Caco-2 (cell line): Measurements from ENCODE around the gene MAST2. TPM values are rescaled to one million over a fixed set of nuclear protein-coding genes. Genes with fewer than 3 reads are reported as not detected.

Source experiments
- BruUV-seq: library from RNA; stranded (reverse); fragments of 400-500 nt; replicated peaks from 2 replicates; lab custom pipeline; 2021; lab: Mats Ljungman, UMichigan
- CTCF ChIA-PET: fragments of 300-600 bp; sonication (Branson Sonifier 250); formaldehyde crosslinking; loops from one replicate; lab custom pipeline; 2022; ENCODE audit warnings: antibody characterized with exemption; lab: Charles Lee
- POLR2A ChIA-PET: fragments of 300-600 bp; sonication (Branson Sonifier 250); formaldehyde crosslinking; loops from one replicate; lab custom pipeline; 2022; ENCODE audit warnings: antibody characterized with exemption; lab: Charles Lee
- DNase-seq, 2 experiments: peaks; one replicate each; pipeline versions ENCODE4 v3.0.0 to v3.0.0-alpha.2; 2020 to 2022
- H3K27me3 ChIP-seq: replicated peaks from 2 replicates; pipeline ENCODE4 v1.6.0; 2011; ENCODE audit warnings: low read length; ENCODE audit not compliant: control insufficient read depth, insufficient read depth
- H3K36me3 ChIP-seq: 2 replicates; pipeline ENCODE4 v1.5.1; 2011; ENCODE audit warnings: low read length; ENCODE audit not compliant: control insufficient read depth, insufficient read depth
- H3K4me1 ChIP-seq: fragments of 250-450 bp; sonication (Bioruptor Pico); 2 replicates; pipeline ENCODE4 v1.5.1; 2020; ENCODE audit warnings: mild to moderate bottlenecking
- H3K4me3 ChIP-seq: 2 replicates; pipeline ENCODE4 v1.5.1; 2011; ENCODE audit warnings: low read depth, mild to moderate bottlenecking, control low read depth, low read length
- H3K9me3 ChIP-seq: fragments of 250-450 bp; sonication (Bioruptor Pico); 2 replicates; pipeline ENCODE4 v1.5.1; 2020; ENCODE audit warnings: mild to moderate bottlenecking, moderate library complexity
- H3K27ac Mint-ChIP-seq: one replicate; pipeline ENCODE4 v1.8.0; 2022; ENCODE audit warnings: mixed read lengths; ENCODE audit not compliant: unreplicated experiment
- H3K27me3 Mint-ChIP-seq: one replicate; pipeline ENCODE4 v1.8.0; 2022; ENCODE audit warnings: mixed read lengths; ENCODE audit not compliant: insufficient read depth, unreplicated experiment
- H3K36me3 Mint-ChIP-seq: one replicate; pipeline ENCODE4 v1.8.0; 2022; ENCODE audit warnings: mild to moderate bottlenecking, mixed read lengths; ENCODE audit not compliant: insufficient read depth, unreplicated experiment
- H3K4me1 Mint-ChIP-seq: one replicate; pipeline ENCODE4 v1.8.0; 2022; ENCODE audit warnings: low read depth, mixed read lengths; ENCODE audit not compliant: unreplicated experiment
- H3K4me3 Mint-ChIP-seq: one replicate; pipeline ENCODE4 v1.8.0; 2022; ENCODE audit warnings: mild to moderate bottlenecking, moderate library complexity, mixed read lengths; ENCODE audit not compliant: unreplicated experiment
- H3K9me3 Mint-ChIP-seq: one replicate; pipeline ENCODE4 v1.8.0; 2022; ENCODE audit warnings: mixed read lengths; ENCODE audit not compliant: unreplicated experiment
- intact Hi-C: fragments of 100-400 bp; cut with micrococcal nuclease; formaldehyde crosslinking; loops from one replicate; pipeline ENCODE4 v1.10.0; 2022; ENCODE audit not compliant: unreplicated experiment
- total RNA-seq: library from RNA; stranded (reverse); gene quantifications from 2 replicates; pipeline ENCODE4 v1.2.3, GENCODE V29; 2022
- TF ChIP-seq, protein P1 (sequence below), 2 experiments: fragments of 200-600 bp in 1 of 2; IDR thresholded peaks; 1 replicate in 1 of 2; 2 replicates in 1 of 2; pipeline versions ENCODE4 v1.5.1 to v1.8.0; 2011 to 2022; ENCODE audit warnings: antibody characterized with exemption in 1 of 2, control low read depth in 1 of 2, inconsistent platforms in 1 of 2, low read depth in 1 of 2, low read length in 1 of 2, mild to moderate bottlenecking in 1 of 2, moderate library complexity in 1 of 2; ENCODE audit not compliant: insufficient read depth in 1 of 2, severe bottlenecking in 1 of 2, unreplicated experiment in 1 of 2

Gene MAST2
- total RNA-seq, 1 experiment from 2014 or later: 43.3 TPM

DNA sequence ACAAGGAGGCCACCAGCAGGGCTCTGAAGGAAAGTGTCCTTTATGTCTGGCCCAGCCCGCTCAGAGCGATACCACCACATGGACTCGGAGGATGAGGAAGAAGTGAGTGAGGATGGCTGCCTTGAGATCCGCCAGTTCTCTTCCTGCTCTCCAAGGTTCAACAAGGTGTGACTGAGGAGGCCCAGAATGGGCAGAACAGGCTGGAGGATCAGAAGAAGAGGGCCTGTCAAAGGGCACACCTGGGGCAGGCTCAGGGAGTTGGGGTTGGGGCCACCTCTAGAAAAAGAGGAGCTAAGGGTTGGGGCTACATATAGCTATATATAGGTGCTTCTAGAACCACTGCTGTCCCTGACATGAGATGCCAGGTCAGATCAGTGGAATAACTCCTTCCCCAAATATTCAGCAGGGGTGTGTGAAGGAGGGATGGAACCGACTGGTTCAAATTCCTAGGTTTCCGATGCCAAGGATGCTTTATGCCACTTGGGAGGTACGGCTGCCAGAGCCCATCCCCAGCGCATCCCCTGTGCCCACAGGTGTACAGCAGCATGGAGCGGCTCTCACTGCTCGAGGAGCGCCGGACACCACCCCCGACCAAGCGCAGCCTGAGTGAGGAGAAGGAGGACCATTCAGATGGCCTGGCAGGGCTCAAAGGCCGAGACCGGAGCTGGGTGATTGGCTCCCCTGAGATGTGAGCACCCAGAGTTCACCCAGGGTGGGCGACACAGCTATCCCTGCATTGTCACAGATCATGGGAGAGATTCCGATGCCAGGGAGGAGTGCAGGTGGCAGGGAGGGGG lies 226.9 kb downstream of the MAST2 start:
- ChIA-PET CTCF (no interaction called here), POLR2A (no interaction called here)
- no TSS peak for BruUV-seq

DNA sequence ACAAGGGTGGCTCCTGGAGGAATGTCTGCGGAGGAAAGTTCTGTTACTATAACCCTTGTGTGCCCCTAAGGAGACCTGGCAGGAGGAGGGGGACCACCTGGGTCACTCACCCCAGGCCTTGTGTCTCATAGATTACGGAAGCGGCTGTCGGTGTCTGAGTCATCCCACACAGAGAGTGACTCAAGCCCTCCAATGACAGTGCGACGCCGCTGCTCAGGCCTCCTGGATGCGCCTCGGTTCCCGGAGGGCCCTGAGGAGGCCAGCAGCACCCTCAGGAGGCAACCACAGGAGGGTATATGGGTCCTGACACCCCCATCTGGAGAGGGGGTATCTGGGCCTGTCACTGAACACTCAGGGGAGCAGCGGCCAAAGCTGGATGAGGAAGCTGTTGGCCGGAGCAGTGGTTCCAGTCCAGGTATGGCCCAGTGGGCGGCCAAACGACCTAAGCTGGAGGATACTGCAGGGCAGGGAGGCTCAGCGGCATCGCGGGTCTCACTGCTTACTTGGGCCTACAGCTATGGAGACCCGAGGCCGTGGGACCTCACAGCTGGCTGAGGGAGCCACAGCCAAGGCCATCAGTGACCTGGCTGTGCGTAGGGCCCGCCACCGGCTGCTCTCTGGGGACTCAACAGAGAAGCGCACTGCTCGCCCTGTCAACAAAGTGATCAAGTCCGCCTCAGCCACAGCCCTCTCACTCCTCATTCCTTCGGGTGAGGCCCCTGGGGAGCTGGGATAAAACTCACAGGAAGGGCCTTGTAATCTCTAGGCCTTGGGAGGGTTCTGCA lies 227.7 kb downstream of the MAST2 start:
- ChIA-PET CTCF (no interaction called here), POLR2A (no interaction called here)
- Histone ChIP-seq H3K27me3 (no peaks in the 10 kb centered on the region), H3K4me3 (no peak overlapping the region), H3K4me1 (no peaks in the 10 kb centered on the region), H3K9me3 (no peaks in the 10 kb centered on the region), H3K36me3 (no peaks in the 10 kb centered on the region; the same call in 1 of the 2 replicates)
- no peak overlapping the region for H3K4me3 Mint-ChIP-seq
- DNase-seq: no peak
- peaks cover 30% of the 10 kb centered on the region for H3K36me3 Mint-ChIP-seq
- no peaks in the 10 kb centered on the region for H3K9me3 Mint-ChIP-seq
- no peak overlapping the region for H3K27ac Mint-ChIP-seq
- BruUV-seq: no TSS peak
- TF ChIP-seq, protein P1, sequence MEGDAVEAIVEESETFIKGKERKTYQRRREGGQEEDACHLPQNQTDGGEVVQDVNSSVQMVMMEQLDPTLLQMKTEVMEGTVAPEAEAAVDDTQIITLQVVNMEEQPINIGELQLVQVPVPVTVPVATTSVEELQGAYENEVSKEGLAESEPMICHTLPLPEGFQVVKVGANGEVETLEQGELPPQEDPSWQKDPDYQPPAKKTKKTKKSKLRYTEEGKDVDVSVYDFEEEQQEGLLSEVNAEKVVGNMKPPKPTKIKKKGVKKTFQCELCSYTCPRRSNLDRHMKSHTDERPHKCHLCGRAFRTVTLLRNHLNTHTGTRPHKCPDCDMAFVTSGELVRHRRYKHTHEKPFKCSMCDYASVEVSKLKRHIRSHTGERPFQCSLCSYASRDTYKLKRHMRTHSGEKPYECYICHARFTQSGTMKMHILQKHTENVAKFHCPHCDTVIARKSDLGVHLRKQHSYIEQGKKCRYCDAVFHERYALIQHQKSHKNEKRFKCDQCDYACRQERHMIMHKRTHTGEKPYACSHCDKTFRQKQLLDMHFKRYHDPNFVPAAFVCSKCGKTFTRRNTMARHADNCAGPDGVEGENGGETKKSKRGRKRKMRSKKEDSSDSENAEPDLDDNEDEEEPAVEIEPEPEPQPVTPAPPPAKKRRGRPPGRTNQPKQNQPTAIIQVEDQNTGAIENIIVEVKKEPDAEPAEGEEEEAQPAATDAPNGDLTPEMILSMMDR (IDR thresholded peaks at IDR 0.05; ENCODE audit: insufficient read depth in 1 of 2, low read depth in 1 of 2, low read length in 1 of 2, severe bottlenecking in 1 of 2, unreplicated experiment in 1 of 2): no peak
- intact Hi-C loops: no loop called here
- no peaks in the 10 kb centered on the region for H3K4me1 Mint-ChIP-seq
- H3K27me3 Mint-ChIP-seq: no peaks in the 10 kb centered on the region

More for the DNA sequence above, 226.9 kb downstream of the MAST2 start:
- H3K27ac Mint-ChIP-seq: no peak overlapping the region
- H3K4me1 Mint-ChIP-seq: no peaks in the 10 kb centered on the region
- H3K36me3 Mint-ChIP-seq: peaks cover 31% of the 10 kb centered on the region
- no peaks in the 10 kb centered on the region for H3K27me3 ChIP-seq
- no peak overlapping the region for H3K4me3 ChIP-seq
- intact Hi-C loops: no loop called here
- no peaks in the 10 kb centered on the region for H3K9me3 ChIP-seq
- H3K27me3 Mint-ChIP-seq: no peaks in the 10 kb centered on the region
- no peak for DNase-seq
- H3K36me3 ChIP-seq: no peaks in the 10 kb centered on the region; the same call in 1 of the 2 replicates
- TF ChIP-seq, protein P1 (IDR thresholded peaks at IDR 0.05; ENCODE audit: insufficient read depth in 1 of 2, low read depth in 1 of 2, low read length in 1 of 2, severe bottlenecking in 1 of 2, unreplicated experiment in 1 of 2): no peak
- no peak overlapping the region for H3K4me3 Mint-ChIP-seq
- no peaks in the 10 kb centered on the region for H3K9me3 Mint-ChIP-seq
- no peaks in the 10 kb centered on the region for H3K4me1 ChIP-seq

DNA sequence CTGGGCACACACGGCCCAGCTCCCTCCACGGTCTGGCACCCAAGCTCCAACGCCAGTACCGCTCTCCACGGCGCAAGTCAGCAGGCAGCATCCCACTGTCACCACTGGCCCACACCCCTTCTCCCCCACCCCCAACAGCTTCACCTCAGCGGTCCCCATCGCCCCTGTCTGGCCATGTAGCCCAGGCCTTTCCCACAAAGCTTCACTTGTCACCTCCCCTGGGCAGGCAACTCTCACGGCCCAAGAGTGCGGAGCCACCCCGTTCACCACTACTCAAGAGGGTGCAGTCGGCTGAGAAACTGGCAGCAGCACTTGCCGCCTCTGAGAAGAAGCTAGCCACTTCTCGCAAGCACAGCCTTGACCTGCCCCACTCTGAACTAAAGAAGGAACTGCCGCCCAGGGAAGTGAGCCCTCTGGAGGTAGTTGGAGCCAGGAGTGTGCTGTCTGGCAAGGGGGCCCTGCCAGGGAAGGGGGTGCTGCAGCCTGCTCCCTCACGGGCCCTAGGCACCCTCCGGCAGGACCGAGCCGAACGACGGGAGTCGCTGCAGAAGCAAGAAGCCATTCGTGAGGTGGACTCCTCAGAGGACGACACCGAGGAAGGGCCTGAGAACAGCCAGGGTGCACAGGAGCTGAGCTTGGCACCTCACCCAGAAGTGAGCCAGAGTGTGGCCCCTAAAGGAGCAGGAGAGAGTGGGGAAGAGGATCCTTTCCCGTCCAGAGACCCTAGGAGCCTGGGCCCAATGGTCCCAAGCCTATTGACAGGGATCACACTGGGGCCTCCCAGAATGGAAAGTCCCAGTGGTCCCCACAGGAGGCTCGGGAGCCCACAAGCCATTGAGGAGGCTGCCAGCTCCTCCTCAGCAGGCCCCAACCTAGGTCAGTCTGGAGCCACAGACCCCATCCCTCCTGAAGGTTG lies 231.4 kb downstream of the MAST2 start:
- Mint-ChIP-seq H3K9me3 (no peaks in the 10 kb centered on the region), H3K36me3 (peaks cover 20% of the 10 kb centered on the region), H3K4me1 (no peaks in the 10 kb centered on the region), H3K4me3 (no peak overlapping the region), H3K27me3 (no peaks in the 10 kb centered on the region), H3K27ac (no peak overlapping the region)
- H3K9me3 ChIP-seq: no peaks in the 10 kb centered on the region
- ChIA-PET CTCF (no interaction called here), POLR2A (no interaction called here)
- H3K27me3 ChIP-seq: no peaks in the 10 kb centered on the region
- no peaks in the 10 kb centered on the region for H3K4me1 ChIP-seq
- DNase-seq: no peak
- no peak overlapping the region for H3K4me3 ChIP-seq
- TF ChIP-seq, protein P1 (IDR thresholded peaks at IDR 0.05; ENCODE audit: insufficient read depth in 1 of 2, low read depth in 1 of 2, low read length in 1 of 2, severe bottlenecking in 1 of 2, unreplicated experiment in 1 of 2): no peak
- H3K36me3 ChIP-seq: no peaks in the 10 kb centered on the region
- intact Hi-C loops: no loop called here
- BruUV-seq: TSS peak; percentile 15
